GM19397 (cell line): Measurements from ENCODE around the gene MRPS27.
"Not testable (repeated sequence)": the region's sequence is repeated elsewhere in the genome, so short reads cannot be mapped to it uniquely, and the experiment has no call there.

ENCODE experiments used
- ATAC-seq: cut with Tn5 transposase; IDR thresholded peaks from one replicate; pipeline ENCODE4 v1.9.1; 2021; ENCODE audit warnings: mild to moderate bottlenecking, moderate library complexity; ENCODE audit not compliant: unreplicated experiment

Gene MRPS27

GRCh38 chr5:72326306-72326649 is 6.2 kb upstream of the MRPS27 start:
- no peak for ATAC-seq

GRCh38 chr5:72325566-72326305 is 5.7 kb upstream of the MRPS27 start:
- no peak for ATAC-seq

GRCh38 chr5:72324189-72324825 is 4.3 kb upstream of the MRPS27 start:
- ATAC-seq: no peak

- ATAC-seq: not testable (repeated sequence)
These were observed 535 bp downstream of the MRPS27 start for GRCh38 chr5:72319435-72319975.

GRCh38 chr5:72314571-72315172 is 5.4 kb downstream of the MRPS27 start:
- no peak for ATAC-seq

GRCh38 chr5:72313141-72313540 is 6.9 kb downstream of the MRPS27 start:
- no peak for ATAC-seq

- no peak for ATAC-seq
These were observed 11.2 kb downstream of the MRPS27 start for GRCh38 chr5:72308853-72309191.

GRCh38 chr5:72307968-72308852 is 11.8 kb downstream of the MRPS27 start:
- ATAC-seq: peak; percentile 94

- no peak for ATAC-seq
These were observed 12.5 kb downstream of the MRPS27 start for GRCh38 chr5:72307573-72307967.

GRCh38 chr5:72305194-72306142 is 14.6 kb downstream of the MRPS27 start:
- ATAC-seq: no peak

GRCh38 chr5:72302171-72302570 is 17.9 kb downstream of the MRPS27 start:
- ATAC-seq: no peak

- ATAC-seq: peak; percentile 49
These were observed 18.5 kb downstream of the MRPS27 start for GRCh38 chr5:72301557-72301956.

- ATAC-seq: no peak
These were observed 19.3 kb downstream of the MRPS27 start for GRCh38 chr5:72300590-72301339.

- no peak for ATAC-seq
These were observed 21.3 kb downstream of the MRPS27 start for GRCh38 chr5:72298711-72299110.

- ATAC-seq: not testable (repeated sequence)
These were observed 21.9 kb downstream of the MRPS27 start for GRCh38 chr5:72298136-72298535.

- ATAC-seq: no peak
These were observed 23.8 kb downstream of the MRPS27 start for GRCh38 chr5:72296256-72296655.

GRCh38 chr5:72295539-72295938 is 24.5 kb downstream of the MRPS27 start:
- no peak for ATAC-seq

GRCh38 chr5:72294473-72294872 is 25.6 kb downstream of the MRPS27 start:
- no peak for ATAC-seq

- no peak for ATAC-seq
These were observed 26.5 kb downstream of the MRPS27 start for GRCh38 chr5:72293495-72294055.
